Psoas muscle (tissue), 8 donors: Measurements from ENCODE around the gene STX11. TPM values are rescaled to one million over a fixed set of nuclear protein-coding genes. Genes with fewer than 3 reads are reported as not detected.

ENCODE experiments used
- ATAC-seq, 4 donors: fragments of 200-7000 bp; cut with Tn5 transposase; one replicate each; pipeline ENCODE4 v1.9.1; 2020; ENCODE audit warnings: moderate library complexity in 3 of 4, mild to moderate bottlenecking in 2 of 4
- DNase-seq, 2 donors: peaks; one replicate each; pipeline ENCODE4 v3.0.0-alpha.2; 2020
- H3K27ac ChIP-seq: fragments of 200-600 bp; one replicate; pipeline ENCODE4 v1.8.0; 2022
- H3K27me3 ChIP-seq, 3 donors: fragments of 200-600 bp in 1 of 3; one replicate each; pipeline versions ENCODE4 v1.6.1 to v1.8.0; 2013 to 2022; ENCODE audit warnings: low read length in 2 of 3, mild to moderate bottlenecking in 2 of 3, moderate library complexity in 1 of 3; ENCODE audit not compliant: insufficient read depth in 3 of 3
- H3K36me3 ChIP-seq, 2 donors: fragments of 200-600 bp in 1 of 2; one replicate each; pipeline versions ENCODE4 v1.6.1 to v1.8.0; 2013 to 2022; ENCODE audit warnings: low read depth in 1 of 2, mild to moderate bottlenecking in 1 of 2, moderate library complexity in 1 of 2; ENCODE audit not compliant: insufficient read depth in 1 of 2
- H3K4me1 ChIP-seq: fragments of 200-600 bp; one replicate; pipeline ENCODE4 v1.8.0; 2022
- H3K4me3 ChIP-seq: fragments of 200-600 bp; one replicate; pipeline ENCODE4 v1.8.0; 2022; ENCODE audit warnings: mild to moderate bottlenecking
- H3K9me3 ChIP-seq: fragments of 200-600 bp; one replicate; pipeline ENCODE4 v1.8.0; 2022
- WGBS, 3 donors: extraction: QIAGEN DNeasy Blood & Tissue Kit; methylation state at CpG; one replicate each; pipeline versions ENCODE4 v1.1.6 to v1.1.7; 2013; 5-methylcytosine and 5-hydroxymethylcytosine counted together
- intact Hi-C, 2 donors: fragments of 100-400 bp; cut with DNase I; formaldehyde crosslinking; loops; one replicate each; pipeline versions ENCODE4 v1.11.0 to v1.14.2; 2022
- polyA plus RNA-seq, 3 donors: library from polyadenylated mRNA; stranded (reverse); fragments of 200-250 nt; gene quantifications; one replicate each; pipeline ENCODE4 v1.2.3, GENCODE V29; 2013
- total RNA-seq, 4 donors: library from RNA; stranded (reverse); fragmentation: NEBNext Ultra II Directional in 2 of 4; extraction: Animal tissue kit (Norgen Biotek cat#: 25700) in 2 of 4; gene quantifications; one replicate each; pipeline versions ENCODE4 v1.2.1 to v1.2.4, GENCODE V29; 2021 to 2023
- TF ChIP-seq, protein P1 (sequence below): fragments of 200-600 bp; IDR thresholded peaks from one replicate; pipeline ENCODE4 v1.8.0; 2022; ENCODE audit warnings: antibody characterized with exemption
- donor health status: healthy with polysubstance abuse.
- donor health status: DM: no; HTN: no; CAD: no; lungs with moderate emphysema.
- donor health status: Bipolar disorder and iron deficiency.
- donor health status: healthy.
- donor health status: DM: yes; HTN: yes; CAD: no.
- donor health status: DM: no; HTN: no; CAD: no.
- donor health status: DM: no; HTN: no; CAD: no.
- donor health status: DM: yes; HTN: yes; CAD: no.

Gene STX11
- total and polyA plus RNA-seq, 7 donors, result 1.2 to 4.6 (median 1.4) TPM

DNA sequence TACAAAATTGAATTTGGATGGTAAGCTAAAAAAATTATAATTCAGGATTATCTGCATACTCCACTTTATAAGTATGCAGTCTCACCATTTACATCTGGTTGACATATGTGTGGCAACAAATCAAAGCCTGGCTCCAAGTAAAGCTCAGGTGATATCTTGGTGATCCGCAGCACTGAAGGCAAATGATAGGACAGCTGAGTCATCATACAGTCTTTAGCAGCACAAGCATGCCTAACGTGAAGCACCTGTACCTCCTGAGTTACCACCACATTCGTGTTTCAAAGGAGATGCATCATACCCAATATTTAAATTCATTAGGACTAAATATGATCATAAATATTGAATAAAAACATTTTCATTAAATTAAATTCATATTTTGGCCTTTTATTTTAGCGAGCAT is 11.8 kb upstream of the STX11 start:
- Histone ChIP-seq H3K4me1 (no peaks in the 10 kb centered on the region), H3K9me3 (no peaks in the 10 kb centered on the region), H3K4me3 (no peak overlapping the region), H3K36me3 (no peaks in the 10 kb centered on the region), H3K27me3 (no peaks in the 10 kb centered on the region), H3K27ac (no peak overlapping the region)
- ATAC-seq, result no peak
- WGBS, 3 donors, result 73 to 81% (median 78%) methylated on average over 4 of the region's 4 CpGs
- intact Hi-C loops, result no loop called here
- TF ChIP-seq, protein P1, sequence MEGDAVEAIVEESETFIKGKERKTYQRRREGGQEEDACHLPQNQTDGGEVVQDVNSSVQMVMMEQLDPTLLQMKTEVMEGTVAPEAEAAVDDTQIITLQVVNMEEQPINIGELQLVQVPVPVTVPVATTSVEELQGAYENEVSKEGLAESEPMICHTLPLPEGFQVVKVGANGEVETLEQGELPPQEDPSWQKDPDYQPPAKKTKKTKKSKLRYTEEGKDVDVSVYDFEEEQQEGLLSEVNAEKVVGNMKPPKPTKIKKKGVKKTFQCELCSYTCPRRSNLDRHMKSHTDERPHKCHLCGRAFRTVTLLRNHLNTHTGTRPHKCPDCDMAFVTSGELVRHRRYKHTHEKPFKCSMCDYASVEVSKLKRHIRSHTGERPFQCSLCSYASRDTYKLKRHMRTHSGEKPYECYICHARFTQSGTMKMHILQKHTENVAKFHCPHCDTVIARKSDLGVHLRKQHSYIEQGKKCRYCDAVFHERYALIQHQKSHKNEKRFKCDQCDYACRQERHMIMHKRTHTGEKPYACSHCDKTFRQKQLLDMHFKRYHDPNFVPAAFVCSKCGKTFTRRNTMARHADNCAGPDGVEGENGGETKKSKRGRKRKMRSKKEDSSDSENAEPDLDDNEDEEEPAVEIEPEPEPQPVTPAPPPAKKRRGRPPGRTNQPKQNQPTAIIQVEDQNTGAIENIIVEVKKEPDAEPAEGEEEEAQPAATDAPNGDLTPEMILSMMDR, result no peak
- no peak for DNase-seq

DNA sequence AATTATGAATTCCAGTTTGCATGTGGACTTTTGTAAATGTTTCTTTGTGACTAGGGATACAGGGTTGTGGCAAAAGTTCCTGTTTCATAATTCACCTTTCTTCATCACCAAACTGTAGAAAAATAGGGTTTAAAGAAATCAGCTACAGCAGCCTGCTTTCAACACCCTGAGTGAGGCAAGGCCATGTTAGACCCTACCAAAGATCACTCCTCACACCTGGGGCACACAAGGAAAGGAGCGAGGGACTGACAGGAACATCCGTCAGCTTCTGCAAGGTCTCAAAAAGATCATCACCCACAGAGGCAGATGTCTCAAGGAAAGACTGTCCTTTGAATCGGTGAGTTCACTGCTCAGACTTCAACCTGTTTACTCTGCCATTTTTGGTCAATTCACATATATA is 10.5 kb upstream of the STX11 start:
- TF ChIP-seq, protein P1, result no peak
- no peak overlapping the region for H3K4me3 ChIP-seq
- H3K4me1 ChIP-seq, result no peaks in the 10 kb centered on the region
- intact Hi-C loops, result no loop called here
- no peaks in the 10 kb centered on the region for H3K36me3 ChIP-seq
- DNase-seq (no peak), ATAC-seq (no peak)
- H3K27ac ChIP-seq, result no peak overlapping the region
- H3K9me3 ChIP-seq, result no peaks in the 10 kb centered on the region
- no peaks in the 10 kb centered on the region for H3K27me3 ChIP-seq
- WGBS, 3 donors, result 96 to 98% (median 97%) methylated on average over 3 of the region's 3 CpGs

GRCh38 chr6:144140867-144141266 is 9.4 kb upstream of the STX11 start:
- DNase-seq (no peak), ATAC-seq (no peak)
- H3K27me3 ChIP-seq, result no peaks in the 10 kb centered on the region
- no peaks in the 10 kb centered on the region for H3K9me3 ChIP-seq
- H3K27ac ChIP-seq, result no peak overlapping the region
- WGBS, 3 donors, result 85 to 87% (median 86%) methylated on average over 2 of the region's 2 CpGs
- intact Hi-C loops, result no loop called here
- no peaks in the 10 kb centered on the region for H3K4me1 ChIP-seq
- H3K36me3 ChIP-seq, result no peaks in the 10 kb centered on the region
- no peak overlapping the region for H3K4me3 ChIP-seq
- TF ChIP-seq, protein P1, result no peak

- Histone ChIP-seq H3K27me3 (no peaks in the 10 kb centered on the region), H3K36me3 (no peaks in the 10 kb centered on the region), H3K27ac (no peak overlapping the region), H3K9me3 (no peaks in the 10 kb centered on the region), H3K4me1 (no peaks in the 10 kb centered on the region), H3K4me3 (no peak overlapping the region)
- intact Hi-C loops, result no loop called here
- ATAC-seq (no peak), DNase-seq (no peak)
- WGBS, 3 donors, result 85 to 91% (median 90%) methylated on average over 2 of the region's 2 CpGs
- TF ChIP-seq, protein P1, result no peak
Observed at GRCh38 chr6:144141470-144141869, 8.8 kb upstream of the STX11 start.

DNA sequence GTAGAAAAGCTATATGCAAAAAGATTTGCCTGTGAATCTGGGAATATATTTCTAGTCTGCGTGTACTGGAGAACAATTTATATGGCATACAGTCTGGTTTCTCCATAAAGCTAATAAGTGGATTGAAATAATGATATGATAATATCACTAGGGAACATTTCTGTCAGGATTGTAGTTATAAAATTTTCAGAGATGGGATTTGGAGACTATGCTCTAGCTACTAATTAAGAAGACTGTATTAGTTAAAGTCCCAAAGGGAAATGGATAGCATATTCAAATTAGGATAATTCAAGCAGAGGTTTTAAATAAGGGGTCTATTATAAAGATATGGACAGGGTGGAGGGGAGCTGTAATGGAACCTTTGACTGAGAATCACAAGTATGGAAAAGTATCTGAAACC is 7.2 kb upstream of the STX11 start:
- DNase-seq, result no peak
- WGBS, 3 donors, result 90 to 98% (median 95%) methylated on average over 1 of the region's 1 CpG

More for the DNA sequence above, 7.2 kb upstream of the STX11 start:
- H3K9me3 ChIP-seq, result no peaks in the 10 kb centered on the region
- no peak overlapping the region for H3K4me3 ChIP-seq
- H3K36me3 ChIP-seq, result no peaks in the 10 kb centered on the region
- peaks cover 0 to 1% (median 0%) of the 10 kb centered on the region in 3 donors for H3K27me3 ChIP-seq
- TF ChIP-seq, protein P1, result no peak
- intact Hi-C loops, result no loop called here
- ATAC-seq, result no peak
- no peaks in the 10 kb centered on the region for H3K4me1 ChIP-seq
- no peak overlapping the region for H3K27ac ChIP-seq
